Raji (cell line): Measurements from ENCODE around the gene CNGA3.

Source experiments
- POLR2A ChIP-seq: IDR thresholded peaks from 2 replicates; pipeline ENCODE4 v1.6.1; 2011; ENCODE audit warnings: low read depth, low read length, control low read depth; ENCODE audit not compliant: insufficient read depth

Gene CNGA3

GRCh38 chr2:98314251-98314650, 32.0 kb upstream of the CNGA3 start:
- no peak for TF ChIP-seq POLR2A

DNA sequence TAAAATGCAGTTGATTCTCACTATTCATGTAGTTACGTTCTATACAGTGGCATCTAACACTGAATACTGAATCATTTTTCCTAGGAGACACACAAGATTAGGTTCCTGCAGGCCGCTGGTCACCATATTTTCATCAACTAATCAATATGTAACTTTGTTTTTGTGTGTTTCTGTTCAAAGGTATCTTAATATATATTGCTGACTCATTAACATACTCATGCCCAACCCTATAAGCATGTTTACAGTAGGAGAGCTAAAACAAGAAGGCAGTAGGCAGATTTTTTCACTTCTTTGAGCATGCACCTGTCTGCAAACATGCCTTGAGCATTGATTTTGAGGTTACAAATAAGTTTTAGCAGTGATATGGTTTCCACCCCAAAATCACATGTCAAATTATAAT, 30.3 kb upstream of the CNGA3 start:
- no peak for TF ChIP-seq POLR2A

DNA sequence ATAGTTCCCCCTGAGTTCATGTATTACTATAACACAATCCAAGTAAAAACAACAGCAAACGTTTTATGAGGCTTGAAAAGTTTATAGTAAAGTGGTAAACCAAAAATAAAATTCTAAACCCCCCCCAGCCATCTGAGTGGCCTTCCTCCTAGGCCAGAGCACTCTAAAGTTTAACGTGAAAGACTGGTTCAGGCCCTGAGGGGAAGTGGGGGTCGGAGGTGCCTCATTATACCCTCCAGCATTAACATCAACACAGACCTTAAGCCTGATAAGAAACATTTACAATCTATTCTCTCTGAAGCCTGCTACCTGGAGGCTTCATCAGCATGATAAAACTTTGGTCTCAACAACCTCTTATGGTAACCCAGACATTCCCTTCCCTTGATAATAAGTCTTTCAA, 29.0 kb upstream of the CNGA3 start:
- no peak for TF ChIP-seq POLR2A

DNA sequence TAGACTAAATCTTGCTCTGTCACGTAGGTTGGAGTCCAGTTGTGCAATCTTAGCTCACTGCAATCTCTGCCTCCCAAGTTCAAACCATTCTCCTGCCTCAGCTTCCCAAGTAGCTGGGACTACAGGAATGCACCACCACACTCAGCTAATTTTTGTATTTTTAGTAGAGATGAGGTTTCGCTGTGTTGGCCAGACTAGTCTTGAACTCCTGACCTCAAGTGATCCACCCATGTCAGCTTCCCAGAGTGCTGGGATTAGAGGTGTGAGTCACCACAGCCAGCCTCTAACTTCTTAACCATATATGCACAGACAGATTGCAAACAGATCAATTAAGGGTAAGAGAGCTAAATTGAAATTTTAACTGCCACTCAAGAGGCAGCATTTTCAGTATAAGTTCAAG, 22.1 kb upstream of the CNGA3 start:
- TF ChIP-seq POLR2A = no peak

DNA sequence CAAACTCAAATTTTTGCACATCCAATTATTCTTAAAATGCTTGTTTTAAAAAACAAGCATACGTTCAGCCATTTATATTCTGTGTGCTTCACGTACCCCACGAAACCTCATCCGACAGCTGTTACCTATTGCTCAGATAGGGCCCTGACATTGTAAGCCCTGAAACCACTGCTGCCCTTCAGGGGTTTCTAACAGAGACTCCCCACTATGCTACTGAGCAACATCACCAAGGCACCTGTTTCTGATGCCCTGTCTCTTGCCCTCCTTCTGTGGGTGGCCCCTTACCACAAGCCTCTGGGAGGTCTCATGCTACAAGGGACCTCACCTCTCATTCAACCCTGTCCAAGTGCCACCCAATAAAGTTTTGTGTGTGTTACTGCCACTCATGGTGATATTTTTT, 18.5 kb upstream of the CNGA3 start:
- no peak for TF ChIP-seq POLR2A

GRCh38 chr2:98329549-98329948, 16.7 kb upstream of the CNGA3 start:
- TF ChIP-seq POLR2A = no peak

DNA sequence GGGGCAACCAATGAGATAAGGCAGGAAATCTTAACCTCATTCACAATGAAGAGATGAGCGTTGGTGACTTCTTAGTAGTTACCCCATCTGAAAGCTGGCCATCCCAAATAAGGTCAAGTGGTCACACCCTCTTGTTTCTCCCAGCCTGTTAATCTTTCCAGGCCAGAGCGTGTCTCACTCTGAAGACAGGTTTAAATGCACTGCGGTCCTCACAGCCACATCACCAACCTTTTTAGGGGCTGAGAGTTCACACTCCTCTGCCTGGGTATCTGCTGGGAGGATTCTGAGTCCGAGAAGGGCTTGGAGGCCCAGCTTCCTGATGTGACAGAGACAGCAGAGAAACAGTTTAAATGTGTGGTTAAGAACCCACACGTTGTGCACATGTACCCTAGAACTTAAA, 13.3 kb upstream of the CNGA3 start:
- TF ChIP-seq POLR2A = no peak

DNA sequence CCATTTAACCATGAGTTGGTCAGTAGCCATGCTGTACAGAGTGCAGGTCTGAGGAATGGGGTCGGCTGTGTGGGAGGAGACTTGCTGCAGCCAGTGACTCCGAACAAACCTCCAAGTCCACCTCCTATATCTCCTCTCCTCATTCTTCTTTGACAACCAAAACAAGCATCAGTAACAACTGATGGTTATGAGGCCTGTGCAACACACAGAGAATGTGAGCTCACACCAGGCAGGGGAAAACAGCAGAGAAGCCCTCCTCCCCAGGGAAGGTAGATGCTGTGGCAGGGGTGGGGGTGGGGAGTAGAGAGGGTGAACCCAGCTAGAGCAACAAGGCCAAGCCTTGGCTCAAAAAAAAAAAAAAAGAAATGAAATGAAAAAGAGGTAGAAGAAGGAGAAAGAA, 12.3 kb upstream of the CNGA3 start:
- no peak for TF ChIP-seq POLR2A

DNA sequence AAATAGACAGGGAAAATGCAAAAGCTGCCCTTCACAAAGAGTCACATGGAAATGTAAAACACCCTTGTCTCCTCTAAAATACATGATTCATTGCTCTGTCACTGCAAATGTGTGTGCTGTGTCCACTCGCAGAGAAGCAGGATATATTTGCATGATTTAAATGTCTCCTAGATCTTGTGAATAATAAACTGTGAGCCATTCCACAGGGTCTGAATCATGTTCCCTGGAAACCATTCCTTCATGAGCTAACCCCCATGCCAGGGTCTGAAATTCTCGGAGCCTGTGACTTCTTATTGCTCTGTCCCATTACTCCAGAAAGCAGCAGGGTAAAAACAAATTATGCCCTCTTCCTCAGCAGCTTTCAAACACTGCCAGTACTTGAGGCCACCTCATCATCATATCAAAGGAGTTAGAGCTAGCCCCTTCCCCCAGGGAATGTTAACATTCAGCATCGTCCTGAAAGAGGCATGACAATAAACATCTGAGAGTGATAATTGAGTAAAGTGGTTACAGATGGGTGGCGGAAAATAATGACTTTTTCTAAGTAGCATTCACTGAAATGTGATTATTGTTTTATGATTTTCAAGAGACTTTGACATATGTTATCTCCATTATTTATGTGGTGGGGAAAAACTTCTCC, 11.7 kb upstream of the CNGA3 start:
- no peak for TF ChIP-seq POLR2A

- TF ChIP-seq POLR2A = no peak
These were observed 11.0 kb upstream of the CNGA3 start for GRCh38 chr2:98335271-98335670.

DNA sequence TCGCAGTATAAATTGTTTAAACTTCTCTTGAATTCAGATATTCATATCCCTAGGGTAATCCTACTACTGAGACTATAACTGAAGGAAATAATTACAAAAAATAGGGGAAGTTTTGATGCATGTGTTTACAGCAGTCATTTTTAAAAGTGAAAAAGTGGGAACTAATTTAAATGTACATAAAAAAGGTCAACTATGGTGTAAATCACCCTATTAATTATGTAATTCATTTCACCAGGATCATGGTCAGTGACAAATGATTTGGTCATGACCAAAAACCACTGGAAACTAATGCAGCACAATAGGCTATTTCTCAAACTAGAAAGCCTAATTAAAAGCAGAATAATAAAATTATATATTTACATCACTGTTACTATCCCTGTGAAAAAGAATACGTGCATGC, 5.0 kb upstream of the CNGA3 start:
- no peak for TF ChIP-seq POLR2A

GRCh38 chr2:98343285-98343684, 3.0 kb upstream of the CNGA3 start:
- no peak for TF ChIP-seq POLR2A

GRCh38 chr2:98347298-98348065, 1.2 kb downstream of the CNGA3 start:
- no peak for TF ChIP-seq POLR2A

DNA sequence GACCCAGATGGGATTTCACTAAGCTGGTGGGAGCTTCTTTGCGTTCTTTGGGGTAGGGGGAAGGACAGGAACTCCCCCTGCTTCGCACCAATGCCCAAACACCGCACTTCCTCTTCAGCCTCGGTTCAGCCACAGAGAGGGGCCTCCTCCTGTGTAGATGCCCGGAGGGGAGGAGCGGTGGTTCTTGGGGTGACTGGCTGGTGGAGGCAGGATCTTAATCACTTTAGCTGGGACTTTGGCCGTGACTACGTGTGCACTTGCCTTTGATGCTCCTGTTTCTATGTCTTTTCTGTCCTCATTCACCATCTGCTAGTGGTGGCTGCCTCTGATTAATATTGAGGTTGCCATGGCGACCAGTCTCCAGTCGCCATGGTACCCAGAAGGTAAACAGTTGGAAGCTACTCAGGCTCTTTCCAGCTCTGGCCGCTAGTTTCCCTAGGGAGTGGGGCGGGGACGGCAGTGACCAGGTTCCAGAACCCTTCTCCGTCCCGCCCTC, 1.9 kb downstream of the CNGA3 start:
- no peak for TF ChIP-seq POLR2A

DNA sequence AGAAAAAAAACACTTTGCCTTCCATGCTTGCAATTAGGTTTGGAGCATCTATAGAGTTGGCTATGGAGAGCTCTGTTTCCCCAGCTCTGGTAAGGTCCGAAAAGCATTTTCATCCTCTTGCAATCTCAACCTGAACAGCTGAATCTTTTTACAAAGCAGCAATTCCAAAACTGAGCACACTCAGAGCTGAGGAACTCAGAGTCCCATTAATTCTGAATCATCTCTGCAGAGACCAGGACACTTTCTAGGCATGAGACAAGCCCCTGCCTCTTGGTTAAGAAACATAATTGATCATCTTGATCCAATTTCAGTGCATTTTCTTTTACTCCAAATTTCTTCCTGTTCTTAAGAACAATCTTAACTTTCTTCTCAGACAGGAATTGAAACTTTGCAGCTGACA, 4.2 kb downstream of the CNGA3 start:
- no peak for TF ChIP-seq POLR2A

GRCh38 chr2:98355881-98356280, 9.6 kb downstream of the CNGA3 start:
- TF ChIP-seq POLR2A = no peak
